ENCODE results near the gene LDHA.
"Not testable (repeated sequence)": the region's sequence is repeated elsewhere in the genome, so short reads cannot be mapped to it uniquely, and the experiment has no call there.

Gene LDHA

GRCh38 chr11:18394928-18395734 is 768 bp downstream of the LDHA start:
- no peak for DNase-seq

GRCh38 chr11:18395735-18396504 is 1.6 kb downstream of the LDHA start:
- peak; percentile 99 for DNase-seq

DNA sequence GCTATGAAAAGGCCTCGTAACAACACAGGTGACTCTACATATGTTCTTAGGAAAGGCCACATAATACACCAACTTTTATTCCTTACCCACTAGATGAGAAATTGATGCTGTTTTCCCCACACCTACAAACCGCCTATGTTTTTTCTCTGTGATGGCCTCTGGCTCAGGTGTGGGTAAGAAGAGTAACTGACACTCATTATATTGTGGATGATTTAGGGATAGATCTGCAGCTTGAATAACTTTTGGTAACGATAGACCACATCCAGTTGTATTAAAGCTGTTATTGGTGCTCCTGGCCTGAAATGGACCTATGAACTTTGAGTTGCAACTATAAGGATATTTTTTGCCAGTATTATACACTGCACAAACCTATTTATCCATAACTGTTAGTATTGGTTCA is 3.6 kb downstream of the LDHA start:
- no peak for DNase-seq

GRCh38 chr11:18401077-18401476 is 6.7 kb downstream of the LDHA start:
- not testable (repeated sequence) for DNase-seq

- no peak for DNase-seq
Observed at GRCh38 chr11:18404062-18404461, 9.7 kb downstream of the LDHA start.

GRCh38 chr11:18407400-18407799 is 13.0 kb downstream of the LDHA start:
- peak; percentile 51 for DNase-seq

DNA sequence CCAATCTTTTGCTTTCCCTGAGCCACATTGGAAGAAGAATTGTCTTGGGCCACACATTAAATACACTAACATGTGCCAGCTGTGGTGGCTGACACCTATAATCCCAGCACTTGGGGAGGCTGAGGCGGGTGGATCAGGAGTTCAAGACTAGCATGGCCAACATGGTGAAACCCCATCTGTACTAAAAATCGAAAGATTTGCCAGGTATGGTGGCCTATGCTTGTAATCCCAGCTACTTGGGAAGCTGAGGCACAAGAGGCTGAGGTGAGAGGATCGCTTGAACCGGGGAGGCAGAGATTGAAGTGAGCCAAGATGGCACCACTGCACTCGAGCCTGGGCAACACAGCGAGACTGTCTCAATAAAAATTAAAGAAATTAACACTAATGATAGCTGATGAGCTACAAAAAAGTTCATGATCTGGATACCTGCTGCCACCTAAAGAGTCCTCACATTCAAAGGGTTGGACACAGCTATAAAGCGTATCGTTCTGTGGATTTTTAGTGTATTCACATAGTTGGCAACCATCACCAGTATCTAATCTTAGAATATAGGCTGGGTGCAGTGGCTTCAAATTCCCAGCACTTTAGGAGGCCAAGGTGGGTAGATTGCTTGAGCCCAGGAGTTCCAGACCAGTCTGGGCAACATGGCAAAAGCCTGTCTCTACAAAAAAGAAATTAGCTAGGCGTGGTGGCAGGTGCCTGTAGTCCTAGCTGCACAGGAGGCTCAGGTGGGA is 14.4 kb downstream of the LDHA start:
- peak; percentile 41 for DNase-seq

- no peak for DNase-seq
Observed at GRCh38 chr11:18416459-18416858, 22.1 kb downstream of the LDHA start.

GRCh38 chr11:18419040-18419439 is 24.7 kb downstream of the LDHA start:
- DNase-seq: no peak

DNA sequence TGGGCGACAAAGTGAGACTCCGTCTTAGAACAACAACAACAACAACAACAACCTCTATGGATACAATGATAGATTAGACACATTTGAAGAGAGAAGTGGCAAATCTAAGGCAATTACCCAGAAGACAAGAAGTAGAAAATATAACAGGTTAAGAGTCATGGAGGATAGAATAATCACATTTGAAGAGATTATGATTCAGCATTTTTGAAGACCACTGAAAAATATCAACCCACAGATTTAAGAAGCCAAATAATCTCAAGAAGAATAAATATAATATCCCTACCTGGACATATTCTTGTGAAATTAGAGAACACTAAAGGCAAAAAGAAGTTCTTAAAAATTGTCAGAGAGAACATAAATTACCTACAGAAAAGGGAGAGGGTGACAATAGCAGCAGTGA is 25.7 kb downstream of the LDHA start:
- DNase-seq: no peak

GRCh38 chr11:18427240-18427639 is 32.9 kb downstream of the LDHA start:
- DNase-seq: no peak

- DNase-seq: no peak
Observed at GRCh38 chr11:18429332-18429731, 35.0 kb downstream of the LDHA start.

GRCh38 chr11:18438691-18439090 is 44.3 kb downstream of the LDHA start:
- no peak for DNase-seq

DNA sequence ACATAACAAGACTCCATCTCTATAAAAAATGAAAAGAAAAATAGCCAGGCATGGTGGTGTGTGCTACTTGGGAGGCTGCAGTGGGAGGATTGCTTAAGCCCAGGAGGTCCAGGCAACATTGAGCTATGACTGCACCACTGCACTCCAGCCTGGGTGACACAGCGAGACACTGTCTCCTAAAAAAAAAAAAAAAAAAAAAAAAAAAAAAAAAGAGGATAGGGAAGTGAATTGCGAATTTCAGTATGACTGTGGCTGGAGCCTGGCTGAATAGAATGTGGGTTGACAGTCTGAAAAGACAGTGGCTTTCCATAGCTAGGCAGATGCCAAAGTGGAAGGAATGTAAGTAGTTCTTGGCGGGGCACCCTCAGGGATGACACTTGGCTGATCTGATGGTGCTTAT is 54.9 kb downstream of the LDHA start:
- no peak for DNase-seq

DNA sequence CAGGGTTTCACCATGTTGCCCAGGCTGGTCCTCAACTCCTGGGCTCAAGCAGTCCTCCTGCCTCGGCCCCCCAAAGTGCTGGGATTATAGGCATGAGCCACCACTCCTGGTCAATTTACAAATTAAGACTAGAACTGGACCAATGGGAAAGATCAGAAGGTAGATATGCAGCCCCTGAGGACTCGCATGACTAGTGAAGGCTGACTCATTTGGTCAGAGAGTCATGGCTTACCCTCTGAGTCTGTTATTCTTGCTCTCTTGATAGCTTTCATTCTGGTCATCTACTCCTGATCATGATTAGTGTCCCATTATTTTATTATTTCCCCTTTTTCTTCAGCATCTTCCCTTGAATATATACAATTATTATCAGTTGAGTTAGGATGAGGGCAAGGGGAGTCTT is 58.6 kb downstream of the LDHA start:
- peak; percentile 12 for DNase-seq

DNA sequence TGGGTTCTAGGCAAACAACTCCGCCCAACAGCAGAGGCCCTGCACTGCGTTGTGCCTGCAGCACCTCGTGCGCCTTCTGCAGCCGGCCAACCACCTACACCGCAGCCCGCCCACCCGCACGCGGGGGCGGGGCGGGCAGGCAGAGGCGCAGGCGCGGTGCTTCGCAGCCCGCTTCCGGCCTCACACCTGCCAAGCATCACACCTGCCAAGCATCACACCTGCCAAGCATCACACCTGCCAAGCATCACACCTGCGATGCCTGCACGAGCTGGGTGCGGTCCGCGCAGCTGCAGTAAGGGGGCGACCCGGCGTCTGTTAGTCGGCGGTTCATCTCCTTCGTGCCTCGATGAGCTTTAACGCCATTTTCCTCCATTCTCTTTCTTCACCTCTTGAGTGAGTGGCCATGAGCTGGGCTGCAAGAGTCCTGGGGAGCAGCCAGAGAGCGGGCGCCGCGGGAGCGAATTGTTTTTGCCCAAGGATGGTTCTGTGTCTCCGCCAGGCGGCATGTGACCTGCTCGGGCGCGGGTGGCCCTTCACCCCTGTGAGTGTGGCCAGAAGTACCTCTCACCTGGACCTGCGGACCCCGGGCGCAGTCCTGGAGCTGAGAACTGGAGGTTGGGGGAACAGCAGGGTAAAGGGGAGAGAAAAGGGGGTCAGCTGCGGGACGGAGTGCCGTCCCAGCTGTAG is 61.5 kb downstream of the LDHA start, which contains the start of gene LDHAL6A:
TSS of gene LDHAL6A (plus strand) at position 171 of the 687 bp plus-strand sequence. CDS start 825 bp downstream, outside the sequence.
- no peak for DNase-seq

- no peak for DNase-seq
Observed at GRCh38 chr11:18457450-18457849, 63.1 kb downstream of the LDHA start.

All from fibroblast of skin of scalp (primary cell).